SW 1271 (cell line): ENCODE measurements around the gene ACTG1.

ENCODE experiments used
- DNase-seq, 2 experiments: peaks; one replicate each; lab custom pipeline; 2025; lab: John Stamatoyannopoulos, UW

The ACTG1 gene

GRCh38 chr17:81545160-81545949 lies 32.8 kb upstream of the ACTG1 start:
- no peak for DNase-seq

- no peak for DNase-seq
These were observed 31.8 kb upstream of the ACTG1 start for GRCh38 chr17:81544281-81544974.

GRCh38 chr17:81543756-81544155 lies 31.2 kb upstream of the ACTG1 start:
- DNase-seq, result no peak

DNA sequence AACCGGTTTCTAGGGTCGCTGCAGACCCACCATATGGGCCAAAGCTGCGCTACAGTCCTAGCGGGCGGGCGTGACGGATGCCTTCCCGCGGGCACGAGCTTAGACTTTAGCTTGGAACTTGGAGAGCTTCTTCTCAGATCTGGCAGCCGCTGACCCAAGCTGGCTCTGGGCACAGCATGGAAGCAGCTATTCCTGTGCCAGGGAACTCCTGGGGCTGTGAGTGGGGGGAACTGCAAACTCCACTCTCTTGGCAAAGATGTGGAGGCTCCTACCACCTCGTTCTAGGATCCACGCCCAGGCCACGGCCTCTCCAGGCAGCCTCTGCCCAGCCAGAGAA lies 30.7 kb upstream of the ACTG1 start:
- DNase-seq, result no peak

- no peak for DNase-seq
These were observed 30.1 kb upstream of the ACTG1 start for GRCh38 chr17:81542431-81543338.

DNA sequence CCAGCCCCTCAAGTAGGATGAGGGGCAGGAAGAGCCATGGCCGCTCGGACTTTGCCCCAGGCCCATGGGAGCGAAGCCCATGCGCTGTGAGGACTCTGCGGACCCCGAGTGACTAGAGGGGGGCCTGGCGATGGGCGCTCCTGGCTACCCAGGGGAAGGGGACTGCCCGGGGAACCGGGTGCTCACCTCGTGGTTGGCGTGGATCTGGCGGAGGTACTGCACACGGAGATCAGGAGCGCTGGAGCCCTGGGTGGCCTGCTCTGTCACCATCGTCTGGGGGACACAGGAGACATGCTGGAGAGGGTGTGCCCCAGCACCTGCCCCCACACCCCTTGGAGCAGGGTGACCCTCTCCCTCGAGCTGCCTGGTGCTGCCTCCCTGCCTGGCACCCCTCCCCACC lies 28.5 kb upstream of the ACTG1 start:
- DNase-seq, result no peak

GRCh38 chr17:81540676-81541027 lies 28.1 kb upstream of the ACTG1 start:
- no peak for DNase-seq

GRCh38 chr17:81539961-81540675 lies 27.5 kb upstream of the ACTG1 start:
- no peak for DNase-seq

GRCh38 chr17:81539571-81539900 lies 26.9 kb upstream of the ACTG1 start:
- DNase-seq, result no peak

DNA sequence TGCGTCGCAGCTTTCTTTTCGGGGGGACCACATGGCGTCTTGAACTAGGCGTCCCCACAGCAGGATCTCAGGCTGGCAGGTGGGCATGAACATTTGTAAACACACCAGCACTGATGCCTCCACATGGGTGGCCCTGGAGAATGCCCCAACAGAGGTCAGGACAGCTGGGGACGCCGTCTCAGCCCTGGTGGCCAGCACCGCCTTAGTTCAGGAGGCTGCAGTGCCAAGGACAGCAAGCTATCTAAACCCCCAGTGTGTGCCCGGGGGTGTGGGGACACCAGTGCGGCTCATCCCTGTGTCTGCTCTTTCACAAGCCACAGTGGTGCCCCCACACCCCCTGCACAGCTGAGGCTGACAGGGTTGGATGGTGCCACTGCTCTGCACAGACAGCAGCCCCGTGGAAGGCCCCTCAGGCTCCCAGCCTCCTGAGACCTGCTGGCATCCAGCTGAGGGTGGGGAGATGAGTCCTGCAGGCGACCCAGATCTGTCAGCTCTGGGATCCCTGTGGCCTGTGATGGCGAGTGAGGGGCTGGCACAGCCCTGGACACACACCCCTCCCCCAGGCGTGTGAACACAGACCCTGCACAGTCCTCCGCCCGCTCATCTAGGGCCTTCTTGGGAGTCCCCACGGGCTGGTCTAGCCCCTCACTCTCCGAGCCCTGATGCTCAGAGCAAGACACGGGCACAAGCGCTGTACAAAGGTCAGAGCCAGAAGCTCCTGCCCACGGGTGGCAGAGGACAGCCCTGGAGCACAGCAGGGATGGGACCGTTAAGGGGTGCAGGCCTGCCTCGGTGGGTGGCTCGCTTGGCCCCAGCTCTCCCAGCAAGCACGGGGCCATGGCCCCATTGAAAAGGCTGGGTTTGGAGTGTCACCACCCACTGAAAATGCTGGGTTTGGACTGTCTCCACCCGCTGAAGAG lies 26.3 kb upstream of the ACTG1 start:
- DNase-seq, result no peak

DNA sequence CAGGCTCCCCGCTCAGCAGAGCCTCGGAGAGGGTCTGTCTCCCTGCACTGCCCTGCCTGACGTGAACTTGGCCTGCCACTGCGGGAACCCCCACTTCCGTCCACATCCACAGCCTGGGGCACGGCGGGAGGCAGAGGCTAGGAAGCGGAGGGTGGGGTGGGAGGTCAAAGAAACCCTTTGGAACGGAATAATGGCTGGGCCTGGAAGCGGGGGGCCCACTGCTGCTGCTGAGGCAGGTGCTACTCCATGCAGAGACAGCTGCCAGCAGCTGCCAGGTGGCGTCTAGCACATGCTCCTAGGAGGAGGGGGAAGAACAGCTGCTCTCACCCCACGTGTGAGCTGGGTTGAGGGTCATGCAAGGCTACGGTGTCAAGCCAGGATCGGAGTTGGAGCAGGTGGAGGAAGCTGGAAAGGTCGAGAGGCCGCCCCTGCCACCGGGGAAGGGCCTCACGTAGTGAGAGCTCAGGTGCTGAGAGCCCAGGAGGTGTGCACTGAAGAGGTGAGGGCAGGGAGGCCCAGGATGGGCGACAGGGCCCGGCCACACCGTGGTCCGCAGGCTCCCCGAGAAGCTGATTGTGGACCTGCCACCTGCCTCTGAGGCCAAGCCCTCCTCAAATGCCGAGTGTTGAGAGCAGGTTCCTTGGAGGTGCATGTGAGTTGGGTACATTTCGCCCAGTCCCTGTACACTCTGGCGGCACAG lies 25.4 kb upstream of the ACTG1 start:
- DNase-seq, result no peak

GRCh38 chr17:81537343-81537855 lies 24.8 kb upstream of the ACTG1 start:
- DNase-seq, result no peak

DNA sequence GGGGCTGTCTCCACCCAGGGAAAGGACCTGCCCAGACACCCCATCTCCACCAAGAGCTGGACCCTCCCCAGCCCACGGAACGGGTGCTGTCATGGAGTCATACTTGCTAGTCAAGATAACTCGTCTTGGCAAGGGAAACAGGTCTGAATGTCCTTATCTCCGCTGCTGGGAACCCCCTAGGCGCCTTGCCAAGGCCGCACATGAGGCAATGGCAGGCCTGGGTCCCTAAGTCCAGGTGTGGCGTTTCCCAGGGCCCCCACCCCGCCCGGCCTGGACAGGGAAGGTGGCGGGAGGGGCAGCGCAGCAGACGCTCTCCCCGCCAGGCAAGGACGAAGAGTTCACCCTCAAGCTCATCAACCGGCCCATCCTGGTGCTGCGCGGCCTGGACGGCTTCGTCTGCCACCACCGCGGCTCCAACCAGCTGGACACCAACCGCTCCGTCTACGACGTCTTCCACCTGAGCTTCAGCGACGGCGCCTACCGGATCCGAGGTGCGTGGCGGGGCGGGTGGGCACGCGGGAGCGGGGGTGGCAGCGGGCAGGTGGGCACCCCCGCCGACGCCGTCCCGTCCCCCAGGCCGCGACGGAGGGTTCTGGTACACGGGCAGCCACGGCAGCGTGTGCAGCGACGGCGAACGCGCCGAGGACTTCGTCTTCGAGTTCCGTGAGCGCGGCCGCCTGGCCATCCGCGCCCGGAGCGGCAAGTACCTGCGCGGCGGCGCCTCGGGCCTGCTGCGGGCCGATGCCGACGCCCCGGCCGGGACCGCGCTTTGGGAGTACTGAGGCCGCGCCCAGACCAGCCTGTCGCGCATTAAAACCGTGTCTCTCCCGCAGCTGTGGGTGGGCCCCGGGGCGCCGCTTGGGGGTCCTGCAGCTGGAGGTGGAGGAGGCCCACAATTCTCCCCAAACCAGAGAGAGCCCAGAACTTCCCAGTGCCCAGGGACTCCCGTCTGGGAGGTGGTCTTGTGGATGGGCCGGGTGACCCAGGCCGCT lies 24.0 kb upstream of the ACTG1 start:
- no peak for DNase-seq

DNA sequence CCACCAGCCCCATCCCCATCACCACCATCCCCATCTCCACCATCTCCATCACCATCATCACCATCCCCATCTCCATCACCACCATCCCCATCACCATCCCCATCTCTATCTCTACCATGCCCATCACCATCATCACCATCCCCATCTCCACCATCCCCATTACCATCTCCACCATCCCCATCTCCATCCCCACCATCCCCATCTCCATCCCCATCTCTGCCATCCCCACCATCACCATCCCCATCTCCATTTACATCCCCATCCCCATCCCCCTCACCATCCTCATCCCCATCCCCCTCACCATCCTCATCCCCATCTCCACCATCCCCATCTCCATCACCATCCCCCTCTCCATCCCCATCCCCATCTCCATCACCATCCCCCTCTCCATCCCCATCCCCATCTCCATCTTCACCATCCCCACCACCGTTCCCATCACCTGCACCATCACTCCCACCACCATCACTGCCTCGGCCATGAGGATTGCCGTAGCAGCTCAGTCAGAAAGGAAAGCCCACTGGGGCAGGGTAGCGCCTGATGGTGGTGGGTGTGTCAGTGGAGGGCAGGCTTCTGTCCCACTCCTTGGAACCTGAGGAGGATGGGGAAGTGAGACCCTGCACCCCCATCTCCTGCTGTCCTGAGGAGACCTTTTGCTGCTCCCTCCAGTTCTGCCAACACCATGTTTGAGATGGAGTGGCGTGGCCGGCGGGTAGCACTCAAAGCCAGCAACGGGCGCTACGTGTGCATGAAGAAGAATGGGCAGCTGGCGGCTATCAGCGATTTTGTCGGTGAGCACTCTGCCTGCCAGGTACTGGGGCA lies 23.1 kb upstream of the ACTG1 start:
- no peak for DNase-seq

- DNase-seq, result no peak
These were observed 22.4 kb upstream of the ACTG1 start for GRCh38 chr17:81535007-81535328.

GRCh38 chr17:81534157-81535006 lies 21.8 kb upstream of the ACTG1 start:
- DNase-seq, result no peak

DNA sequence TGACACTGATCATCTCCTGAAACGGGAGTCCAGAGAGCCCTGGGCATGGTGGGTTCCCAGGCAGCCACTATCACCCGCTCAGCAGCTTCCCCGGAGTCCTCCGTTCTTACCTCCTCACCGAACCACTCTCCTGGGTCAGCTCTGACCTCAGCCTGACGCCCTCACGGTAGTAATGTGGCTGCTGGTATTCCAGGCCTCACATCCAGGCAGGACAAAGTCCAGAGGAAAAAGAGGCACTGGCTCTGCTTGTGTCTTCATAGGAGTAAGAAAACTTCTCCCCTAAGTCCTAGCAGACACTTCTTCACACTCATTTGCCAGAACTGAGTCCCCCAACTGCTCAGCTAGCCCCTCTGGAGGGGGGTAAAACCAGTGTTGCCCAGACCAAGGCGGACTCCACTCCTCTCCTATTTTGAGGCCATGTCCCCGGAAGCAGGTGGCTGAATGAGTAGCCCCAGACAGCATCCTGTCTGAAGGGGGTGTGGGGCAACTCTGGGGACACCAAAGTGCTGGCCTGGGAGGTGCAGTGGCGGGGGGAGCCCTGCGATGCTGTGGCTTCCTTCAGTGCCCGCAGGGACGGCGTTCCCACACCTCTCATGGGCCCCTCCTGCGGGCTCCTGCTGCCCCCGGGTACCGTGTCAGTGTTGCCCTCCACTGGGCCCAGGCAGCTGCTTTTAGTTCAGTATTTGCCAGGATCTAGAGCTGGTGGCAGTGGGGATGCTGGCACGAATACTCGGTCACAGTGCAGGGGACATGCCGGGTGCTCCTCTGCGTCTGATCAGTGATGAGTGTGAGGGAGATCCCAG lies 20.9 kb upstream of the ACTG1 start:
- no peak for DNase-seq
